IPS-18c (cell line): ENCODE results near the gene NXPH1.

Experiments used
- H3K4me3 ChIP-seq: 2 replicates; pipeline ENCODE4 v1.7.0; 2013; ENCODE audit warnings: low read depth, mild to moderate bottlenecking, low read length, moderate library complexity; ENCODE audit not compliant: insufficient read depth
- H3K9me3 ChIP-seq: one replicate; pipeline ENCODE4 v1.6.1; 2013; ENCODE audit warnings: mild to moderate bottlenecking, low read length, moderate library complexity; ENCODE audit not compliant: control insufficient read depth, insufficient read depth

NXPH1 gene

DNA sequence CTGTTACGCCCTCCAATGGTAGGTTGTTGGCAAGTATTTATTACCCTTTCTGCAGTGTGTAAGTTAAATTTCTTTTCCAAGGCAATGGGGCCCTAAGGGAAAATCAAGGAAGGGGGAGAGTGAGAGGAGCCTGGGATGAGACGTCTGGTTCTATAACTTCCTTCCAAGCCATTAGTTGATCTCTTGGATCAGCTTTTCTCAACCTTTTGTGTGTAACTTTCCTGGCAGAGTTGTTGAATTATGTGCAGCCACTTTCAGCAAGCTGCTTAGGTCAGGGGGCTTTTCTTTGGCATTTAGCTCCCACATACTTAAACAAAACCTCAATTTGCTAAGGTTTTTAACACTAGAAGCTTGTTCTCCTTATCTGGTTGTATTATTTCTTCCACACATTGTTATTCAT lies 127.1 kb downstream of the NXPH1 start:
- H3K9me3 ChIP-seq = no peaks in the 10 kb centered on the region
- H3K4me3 ChIP-seq = no peak overlapping the region

DNA sequence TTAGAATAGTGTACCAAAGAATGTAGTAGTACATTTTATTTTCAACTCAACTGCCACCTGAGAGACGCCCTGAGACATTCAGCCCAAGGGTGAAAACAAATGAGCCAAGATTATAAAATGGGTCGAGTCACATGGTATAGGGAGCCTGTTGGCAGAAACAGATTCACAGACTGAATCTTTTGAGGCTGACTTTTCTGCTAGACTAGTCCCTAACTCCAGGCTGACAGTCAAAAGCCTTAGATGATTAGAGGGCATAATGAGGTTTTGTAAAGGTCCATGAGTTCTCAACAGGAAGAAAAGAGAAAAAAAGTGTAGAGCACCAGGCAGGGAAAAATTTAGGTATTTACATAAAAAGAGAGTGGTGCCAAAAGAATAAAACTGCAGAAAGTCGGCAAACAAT lies 128.0 kb downstream of the NXPH1 start:
- Histone ChIP-seq H3K9me3 (no peaks in the 10 kb centered on the region), H3K4me3 (no peak overlapping the region)

DNA sequence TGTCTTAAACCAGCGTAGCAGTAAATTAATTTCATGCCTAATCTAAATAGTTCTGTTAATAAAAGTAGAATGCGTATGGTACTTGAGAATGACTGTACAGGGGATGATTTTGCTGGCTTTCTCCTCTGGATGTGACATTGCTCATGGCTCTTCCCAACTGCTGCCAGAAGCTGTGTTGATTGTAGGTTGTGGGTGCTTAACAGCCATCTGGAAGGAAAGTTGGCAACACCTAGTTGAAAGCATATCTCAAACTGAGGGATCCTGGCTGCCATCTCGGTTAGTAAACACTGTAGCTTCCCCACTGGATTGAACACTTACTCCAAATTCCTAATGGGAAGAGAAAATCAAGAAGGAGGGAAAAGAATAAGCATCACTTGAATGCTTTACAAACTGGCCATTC lies 130.9 kb downstream of the NXPH1 start:
- Histone ChIP-seq H3K9me3 (no peaks in the 10 kb centered on the region), H3K4me3 (no peak overlapping the region)

DNA sequence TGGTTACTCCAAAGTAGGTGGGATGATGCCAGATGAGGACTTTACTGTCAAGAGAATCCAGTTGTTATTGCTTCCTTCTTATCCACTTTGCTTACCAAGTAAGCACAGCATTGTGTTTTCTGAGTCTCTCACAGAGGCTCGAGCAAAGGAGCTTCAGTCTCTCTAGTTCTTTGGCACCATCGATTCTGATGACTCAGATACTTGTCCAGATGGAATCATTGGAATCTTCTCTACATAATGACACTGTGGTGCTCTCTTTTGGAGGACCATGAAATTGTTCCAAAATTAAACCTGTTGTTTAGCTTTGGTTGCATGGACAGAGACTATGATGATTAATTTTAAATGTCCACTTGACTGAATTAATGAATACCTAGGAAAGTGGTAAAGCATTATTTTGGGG lies 132.6 kb downstream of the NXPH1 start:
- H3K9me3 ChIP-seq = no peaks in the 10 kb centered on the region
- no peak overlapping the region for H3K4me3 ChIP-seq

DNA sequence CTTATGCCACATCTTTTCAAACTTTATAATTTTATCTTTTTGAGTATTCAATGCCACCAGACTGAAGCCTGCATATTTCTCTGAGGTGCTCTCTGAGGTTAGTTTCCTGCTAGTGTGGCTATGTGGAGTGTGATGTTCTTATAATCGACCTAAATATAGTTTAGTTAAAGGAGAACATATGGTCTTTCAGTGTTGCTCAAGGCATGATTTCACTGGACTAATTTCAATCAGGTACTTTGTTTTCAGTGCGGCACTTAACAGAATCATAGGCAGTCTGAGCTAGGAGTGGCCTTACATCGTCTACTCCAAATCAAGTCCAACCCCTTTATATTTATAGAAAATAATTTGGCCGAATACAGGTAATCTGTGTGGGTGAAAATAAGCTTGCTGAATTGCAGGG lies 134.2 kb downstream of the NXPH1 start:
- H3K4me3 ChIP-seq = no peak overlapping the region
- H3K9me3 ChIP-seq = no peaks in the 10 kb centered on the region

DNA sequence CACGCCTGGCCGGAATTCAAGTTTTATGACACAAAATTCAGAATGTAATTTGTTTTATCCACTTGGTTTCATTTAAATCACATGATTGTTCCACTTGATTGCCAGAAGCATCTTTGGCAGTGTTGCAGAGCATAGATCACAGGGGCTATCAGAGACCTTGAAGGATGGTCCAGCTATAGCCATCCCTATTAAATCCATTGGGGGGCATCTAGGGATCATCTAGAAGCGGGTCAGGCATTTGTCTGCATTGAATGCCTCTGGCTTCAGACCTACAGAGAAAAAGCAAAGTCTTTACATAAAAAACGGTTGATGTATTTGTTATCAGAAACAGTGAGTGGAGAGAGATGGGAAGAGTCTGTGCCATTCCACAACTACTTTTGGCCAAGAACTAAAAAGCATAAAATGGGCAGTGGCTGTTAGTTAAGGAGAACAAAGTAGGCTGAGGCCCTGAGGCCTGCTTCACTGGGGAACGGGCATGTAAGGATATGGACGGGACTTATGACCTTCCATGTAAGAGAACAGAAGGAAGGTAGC lies 146.3 kb downstream of the NXPH1 start:
- no peaks in the 10 kb centered on the region for H3K9me3 ChIP-seq

DNA sequence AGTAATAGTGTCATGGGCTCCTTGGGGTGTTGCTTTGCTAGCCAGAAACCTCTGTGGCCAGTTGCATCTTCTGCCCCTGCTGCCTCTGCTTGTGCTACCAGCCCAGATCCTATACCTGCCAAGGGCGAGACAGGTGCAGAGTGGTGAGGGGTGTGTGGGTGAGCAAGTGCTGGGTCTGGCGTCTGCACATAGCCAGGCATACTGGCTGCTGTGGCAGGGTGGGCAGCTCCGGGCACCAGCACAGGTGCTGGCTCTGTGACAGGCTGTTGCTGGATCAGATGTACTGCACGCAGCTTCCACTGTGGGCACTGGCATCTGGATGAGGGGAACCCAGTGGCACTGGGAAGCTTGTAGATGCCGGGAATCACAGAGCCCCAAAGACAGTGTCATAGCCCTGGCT lies 148.4 kb downstream of the NXPH1 start:
- no peaks in the 10 kb centered on the region for H3K9me3 ChIP-seq
- H3K4me3 ChIP-seq = no peak overlapping the region

More for the DNA sequence above, 146.3 kb downstream of the NXPH1 start:
- H3K4me3 ChIP-seq = no peak overlapping the region

GRCh38 chr7:8582728-8583127 lies 149.3 kb downstream of the NXPH1 start:
- Histone ChIP-seq H3K9me3 (no peaks in the 10 kb centered on the region), H3K4me3 (no peak overlapping the region)

DNA sequence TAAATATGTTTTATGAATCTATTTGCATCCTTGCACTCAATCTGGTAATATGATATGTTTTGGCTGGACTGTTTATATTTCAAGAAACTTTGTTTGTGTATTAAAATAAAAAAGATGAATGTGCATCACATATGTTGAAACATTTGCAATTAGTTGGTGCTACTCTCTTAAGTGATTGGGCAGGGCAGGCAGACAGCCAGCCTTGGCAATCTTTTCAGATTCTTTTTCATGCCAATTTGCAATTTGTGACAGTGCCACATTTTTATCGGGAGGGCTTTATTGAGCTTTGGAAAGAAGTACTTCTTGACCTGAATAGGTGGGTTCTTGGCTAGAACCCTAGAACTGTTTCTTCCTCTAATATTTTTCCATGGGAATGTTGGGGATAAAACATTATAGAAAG lies 152.2 kb downstream of the NXPH1 start:
- H3K9me3 ChIP-seq = no peaks in the 10 kb centered on the region
- no peak overlapping the region for H3K4me3 ChIP-seq

DNA sequence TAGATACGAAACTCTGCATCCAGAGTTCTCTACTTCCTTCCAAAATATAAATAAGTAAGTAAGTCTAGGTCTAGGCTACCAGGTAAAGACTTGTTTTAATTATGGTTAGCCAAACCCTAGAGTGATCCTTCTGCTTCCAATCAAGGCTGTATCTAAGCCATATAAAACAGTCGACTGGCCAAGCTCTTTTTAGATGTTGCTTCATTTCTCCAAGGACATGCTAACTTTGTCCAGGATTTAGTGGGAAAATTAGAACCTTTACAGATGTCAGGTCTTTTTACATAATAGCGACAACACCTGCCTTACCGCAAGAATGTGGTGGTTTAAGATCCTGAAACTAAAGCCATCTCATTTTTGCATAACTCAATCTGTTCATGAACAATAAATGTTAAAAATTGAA lies 156.8 kb downstream of the NXPH1 start:
- no peaks in the 10 kb centered on the region for H3K9me3 ChIP-seq
- no peak overlapping the region for H3K4me3 ChIP-seq

GRCh38 chr7:8590791-8591190 lies 157.4 kb downstream of the NXPH1 start:
- Histone ChIP-seq H3K9me3 (no peaks in the 10 kb centered on the region), H3K4me3 (no peak overlapping the region)

GRCh38 chr7:8591289-8591688 lies 157.9 kb downstream of the NXPH1 start:
- H3K9me3 ChIP-seq = no peaks in the 10 kb centered on the region
- no peak overlapping the region for H3K4me3 ChIP-seq

DNA sequence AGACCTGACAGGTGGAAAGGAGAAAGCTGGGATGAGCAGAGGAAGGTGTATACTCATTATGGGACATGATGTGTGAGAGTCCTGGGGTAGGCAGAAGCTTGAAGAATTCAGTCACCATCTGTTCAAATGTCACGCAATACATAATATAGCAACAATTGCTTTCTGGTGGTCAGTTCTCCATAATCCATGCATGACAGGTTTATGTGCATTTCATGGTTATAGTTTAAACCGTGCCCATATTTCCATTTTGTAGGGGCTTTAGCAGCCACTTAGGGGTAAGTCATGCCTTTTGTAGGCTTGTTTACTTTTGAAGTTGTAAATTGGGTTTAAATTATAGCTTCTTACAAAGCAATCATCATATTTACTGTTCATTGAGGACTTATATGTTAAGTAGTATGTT lies 158.8 kb downstream of the NXPH1 start:
- no peaks in the 10 kb centered on the region for H3K9me3 ChIP-seq
- no peak overlapping the region for H3K4me3 ChIP-seq

DNA sequence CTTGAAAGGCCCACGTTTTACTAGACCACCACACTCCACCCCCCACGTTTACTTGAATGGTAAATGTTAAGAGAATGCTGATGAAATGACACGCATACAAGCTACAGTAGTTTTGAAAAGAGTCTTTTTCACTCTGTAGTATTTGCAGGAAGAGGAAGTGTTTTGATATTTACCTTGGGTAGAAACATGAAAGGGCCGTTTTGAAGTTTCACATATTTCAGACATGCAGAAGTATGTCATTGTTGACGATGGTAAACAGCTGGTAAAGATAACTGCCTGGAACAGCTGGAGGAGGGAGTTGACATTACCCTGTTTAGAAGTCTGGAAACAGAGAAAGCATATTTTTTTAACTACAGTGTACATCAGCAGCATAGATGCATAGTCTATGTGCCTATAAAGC lies 160.7 kb downstream of the NXPH1 start:
- Histone ChIP-seq H3K9me3 (no peaks in the 10 kb centered on the region), H3K4me3 (no peak overlapping the region)

- no peaks in the 10 kb centered on the region for H3K9me3 ChIP-seq
These were observed 164.2 kb downstream of the NXPH1 start for GRCh38 chr7:8597565-8597964.

DNA sequence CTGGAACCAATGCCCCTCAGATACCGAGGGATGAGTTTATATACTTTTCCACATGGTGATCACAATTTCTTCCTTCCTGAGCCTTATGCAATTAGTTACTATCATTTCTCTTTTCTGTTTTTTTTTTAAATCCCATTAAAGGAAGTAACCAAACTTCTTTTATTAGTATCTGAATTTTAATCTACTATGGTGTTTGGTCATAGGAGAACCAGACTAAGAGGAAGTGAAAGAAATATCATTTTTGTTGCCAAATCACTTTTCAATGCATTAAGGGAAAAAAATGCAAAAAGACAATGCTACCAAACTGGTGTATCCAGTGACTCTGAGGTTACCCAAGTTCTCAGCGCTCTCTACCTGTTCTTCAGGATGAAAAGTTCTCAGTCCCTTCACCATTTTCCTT lies 167.7 kb downstream of the NXPH1 start:
- no peak overlapping the region for H3K4me3 ChIP-seq
- H3K9me3 ChIP-seq = no peaks in the 10 kb centered on the region

More at GRCh38 chr7:8597565-8597964, 164.2 kb downstream of the NXPH1 start:
- H3K4me3 ChIP-seq = no peak overlapping the region

GRCh38 chr7:8605221-8605620 lies 171.8 kb downstream of the NXPH1 start:
- H3K4me3 ChIP-seq = no peak overlapping the region
- no peaks in the 10 kb centered on the region for H3K9me3 ChIP-seq

- Histone ChIP-seq H3K4me3 (no peak overlapping the region), H3K9me3 (no peaks in the 10 kb centered on the region)
These were observed 179.2 kb downstream of the NXPH1 start for GRCh38 chr7:8612584-8612983.

DNA sequence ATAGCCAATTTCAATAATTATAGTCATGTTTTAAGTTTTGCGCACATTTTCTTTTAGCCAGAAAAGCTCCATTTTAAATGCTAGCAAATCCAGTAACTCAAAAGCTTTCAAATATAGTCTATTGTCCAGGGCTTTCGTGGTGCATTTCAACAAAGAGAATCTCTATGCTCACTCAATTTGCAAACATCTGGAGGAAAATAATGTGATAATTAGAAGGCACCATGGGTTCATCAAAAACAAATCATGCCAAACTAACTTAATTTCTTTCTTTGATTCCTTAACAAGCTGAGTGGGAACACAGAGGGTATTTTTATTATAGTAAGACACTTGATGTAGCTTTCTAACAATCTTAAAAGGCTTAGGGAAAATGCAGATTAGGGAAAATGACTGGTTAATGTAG lies 179.8 kb downstream of the NXPH1 start:
- H3K9me3 ChIP-seq = no peaks in the 10 kb centered on the region

More for the DNA sequence above, 179.8 kb downstream of the NXPH1 start:
- H3K4me3 ChIP-seq = no peak overlapping the region
